Heart left ventricle (tissue), 16 donors: ENCODE data around the gene S100A11. TPM values are rescaled to one million over a fixed set of nuclear protein-coding genes. Genes with fewer than 3 reads are reported as not detected.

Source experiments
- ATAC-seq, 4 donors: fragments of 200-7000 bp; cut with Tn5 transposase; one replicate each; pipeline ENCODE4 v1.9.1; 2020 to 2022; ENCODE audit warnings: moderate library complexity in 4 of 4, mild to moderate bottlenecking in 3 of 4, moderate number of reproducible peaks in 1 of 4
- DNase-seq, 5 donors: peaks; one replicate each; pipeline ENCODE4 v3.0.0-alpha.2; 2020
- H3K27ac ChIP-seq, 12 donors: fragments of 200-600 bp; sonication (generic) in 4 of 12; one replicate each; pipeline versions ENCODE4 v1.5.0 to v1.8.0; 2016 to 2022; ENCODE audit warnings: mild to moderate bottlenecking in 2 of 12
- H3K27me3 ChIP-seq, 9 donors: fragments of 200-600 bp; sonication (generic) in 2 of 9; one replicate each; pipeline versions ENCODE4 v1.5.1 to v1.8.0; 2016 to 2022; ENCODE audit warnings: mild to moderate bottlenecking in 3 of 9
- H3K36me3 ChIP-seq, 9 donors: fragments of 200-600 bp; sonication (generic) in 2 of 9; one replicate each; pipeline versions ENCODE4 v1.5.0 to v1.8.0; 2018 to 2022; ENCODE audit warnings: mild to moderate bottlenecking in 2 of 9
- H3K4me1 ChIP-seq, 12 donors: fragments of 200-600 bp; sonication (generic) in 4 of 12; one replicate each; pipeline versions ENCODE4 v1.5.0 to v1.8.0; 2016 to 2022; ENCODE audit warnings: mild to moderate bottlenecking in 3 of 12
- H3K4me3 ChIP-seq, 12 donors: fragments of 200-600 bp; sonication (generic) in 4 of 12; one replicate each; pipeline versions ENCODE4 v1.5.0 to v1.8.0; 2017 to 2022; ENCODE audit warnings: mild to moderate bottlenecking in 9 of 12, moderate library complexity in 4 of 12
- H3K9me3 ChIP-seq, 12 donors: fragments of 200-600 bp; sonication (generic) in 4 of 12; one replicate each; pipeline versions ENCODE4 v1.5.0 to v1.8.0; 2016 to 2022; ENCODE audit warnings: mild to moderate bottlenecking in 1 of 12
- CTCF ChIP-seq, 12 donors: fragments of 200-600 bp; sonication (generic) in 4 of 12; IDR thresholded peaks; one replicate each; pipeline versions ENCODE4 v1.5.0 to v1.8.0; 2018 to 2022; ENCODE audit warnings: antibody characterized with exemption in 12 of 12, mild to moderate bottlenecking in 5 of 12
- POLR2A ChIP-seq, 2 donors: fragments of 450-650 bp; IDR thresholded peaks; one replicate each; pipeline ENCODE4 v1.6.1; 2017; ENCODE audit warnings: antibody characterized with exemption in 2 of 2, mild to moderate bottlenecking in 2 of 2, moderate library complexity in 2 of 2
- WGBS, 4 donors: extraction: QIAGEN DNeasy Blood & Tissue Kit in 2 of 4; methylation state at CpG; one replicate each; pipeline versions ENCODE4 v1.1.5 to v1.1.7; 2013 to 2018; 5-methylcytosine and 5-hydroxymethylcytosine counted together
- intact Hi-C, 10 donors: fragments of 100-400 bp; cut with DNase I; formaldehyde crosslinking; loops; one replicate each; pipeline versions ENCODE4 v1.11.1 to v1.14.2; 2022
- polyA plus RNA-seq, 2 donors: library from polyadenylated mRNA; stranded (reverse); fragments of 200-250 nt; gene quantifications; one replicate each; pipeline ENCODE4 v1.2.3, GENCODE V29; 2013
- total RNA-seq, 9 donors: library from RNA; depleted of rRNA in 2 of 9; stranded (reverse); fragments of >200 nt in 2 of 9; fragmentation: NEBNext Ultra II Directional in 3 of 9; extraction: Animal tissue kit (Norgen Biotek cat#: 25700) in 3 of 9; gene quantifications; one replicate each; pipeline versions ENCODE4 v1.1.0 to v1.2.4, GENCODE V29; 2016 to 2023
- donor health status: ischemic (EF 13 %, LVEDD 7.1; RV severe dilation, severe dysfunction).
- donor health status: healthy with polysubstance abuse.
- donor health status: DM: no; HTN: yes; CAD: no.
- donor health status: DM: no; HTN: no; CAD: no.
- donor health status: ischemic (EF 25% LVEDD 6.9; RV normal size, moderate dysfunction).
- donor health status: ischemic (EF 25% LVEDD 5.7; RV mildly dilated, moderate dysfunction).
- donor health status: healthy.
- donor health status: DM: yes; HTN: yes; CAD: no.
- donor health status: ischemic (EF 35%, LVEDD 5.7; RV mildly dilated, moderate dysfunction).
- donor health status: nonischemic (EF 11% LVEDD 7.7; RV severe dilation, severe dysfunction).
- donor health status: DM: yes; HTN: yes; CAD: no.
- donor health status: PGD.
- donor health status: ischemic (EF 29% LVEDD 5.4; RV normal size, mild dysfunction).
- donor health status: nonischemic (EF 23%, LVEDD 6.1; RV moderate dilation, normal function).

The S100A11 gene
- total and polyA plus RNA-seq, 11 donors: 44.9 to 571 (median 114) TPM

- WGBS, 4 donors: 53 to 88% (median 70%) methylated on average over 1 of the region's 1 CpG
- no peak for DNase-seq
- Histone ChIP-seq H3K36me3 (peaks cover 0 to 67% (median 54%) of the 10 kb centered on the region in 9 donors), H3K4me3 (no peak overlapping the region), H3K27ac (peak overlapping the region in 1 of 12 donors; percentile 2), H3K4me1 (peaks cover 4 to 69% (median 39%) of the 10 kb centered on the region in 12 donors), H3K27me3 (no peaks in the 10 kb centered on the region), H3K9me3 (no peaks in the 10 kb centered on the region)
- intact Hi-C loops: no loop called here
- TF ChIP-seq POLR2A (IDR thresholded peaks at IDR 0.05) (no peak), CTCF (IDR thresholded peaks at IDR 0.05) (no peak)
- ATAC-seq: no peak
Measured at GRCh38 chr1:151984313-151984956, 52.4 kb downstream of the S100A11 start.

Other genes with a start within 250 kb of the S100A11 start
- gene TDRKH, start 246.5 kb downstream of the S100A11 start, total RNA-seq: 1 to 10 TPM; 3.2 to 9.8 (median 4.8) TPM
- 1 to 10 TPM; 2.7 to 6.5 TPM for gene TDRKH, start 246.5 kb downstream of the S100A11 start, polyA plus RNA-seq
- gene LINGO4, start 231.6 kb downstream of the S100A11 start, total RNA-seq: 1 to 10 TPM in 1 of 9 donors, under 1 TPM in 8; 0.37 to 1.0 (median 0.60) TPM
- under 1 TPM; 0.11 to 0.38 TPM for gene LINGO4, start 231.6 kb downstream of the S100A11 start, polyA plus RNA-seq
- 10 to 100 TPM in 6 of 9 donors, 1 to 10 TPM in 3; 3.6 to 58.9 (median 12.4) TPM for gene RORC, start 205.2 kb downstream of the S100A11 start, total RNA-seq
- gene RORC, start 205.2 kb downstream of the S100A11 start, polyA plus RNA-seq: 10 to 100 TPM in 1 of 2 donors, 1 to 10 TPM in 1; 6.8 to 11.8 TPM
- gene C2CD4D, start 197.2 kb downstream of the S100A11 start, total RNA-seq: under 1 TPM in 2 of 9 donors, not detected in 7; 0.14 to 0.28 TPM
- not detected for gene C2CD4D, start 197.2 kb downstream of the S100A11 start, polyA plus RNA-seq
- under 1 TPM in 1 of 9 donors, not detected in 8; 0.52 TPM for gene THEM5, start 183.3 kb downstream of the S100A11 start, total RNA-seq
- gene THEM5, start 183.3 kb downstream of the S100A11 start, polyA plus RNA-seq: not detected
- 10 to 100 TPM; 14.2 to 17.0 (median 15.0) TPM for gene THEM4, start 127.5 kb downstream of the S100A11 start, total RNA-seq
- 10 to 100 TPM; 14.8 to 25.5 TPM for gene THEM4, start 127.5 kb downstream of the S100A11 start, polyA plus RNA-seq
- gene S100A10, start 43.1 kb downstream of the S100A11 start, total RNA-seq: 100 to 1,000 TPM in 7 of 9 donors, 10 to 100 TPM in 2; 55.5 to 403 (median 156) TPM
- 100 to 1,000 TPM; 258 to 387 TPM for gene S100A10, start 43.1 kb downstream of the S100A11 start, polyA plus RNA-seq
- not detected for gene TCHHL1, start 52.1 kb upstream of the S100A11 start, total RNA-seq
- not detected for gene TCHHL1, start 52.1 kb upstream of the S100A11 start, polyA plus RNA-seq
- under 1 TPM in 2 of 9 donors, not detected in 7; 0.05 TPM for gene TCHH, start 78.4 kb upstream of the S100A11 start, total RNA-seq
- gene TCHH, start 78.4 kb upstream of the S100A11 start, polyA plus RNA-seq: under 1 TPM in 1 of 2 donors, not detected in 1; 0.01 TPM
- not detected for gene RPTN, start 122.2 kb upstream of the S100A11 start, total RNA-seq
- gene RPTN, start 122.2 kb upstream of the S100A11 start, polyA plus RNA-seq: not detected
- gene HRNR, start 187.2 kb upstream of the S100A11 start, total RNA-seq: not detected
- gene HRNR, start 187.2 kb upstream of the S100A11 start, polyA plus RNA-seq: under 1 TPM in 1 of 2 donors, not detected in 1; 0.04 TPM